ENCODE data around the gene MIS18A.

GRCh38 chr21:32257962-32258785 is 20.7 kb downstream of the MIS18A start:
- no peak for TF ChIP-seq POLR2A (IDR thresholded peaks at IDR 0.05)
- TF ChIP-seq CTCF (IDR thresholded peaks at IDR 0.05): peak; percentile 57 to 92 (median 84)

All from adrenal gland (tissue), 5 donors.